Measurements from ENCODE around the gene MMP17.
"Not testable (repeated sequence)": the region's sequence is repeated elsewhere in the genome, so short reads cannot be mapped to it uniquely, and the experiment has no call there.

- not testable (repeated sequence) for TF ChIP-seq CTCF (IDR thresholded peaks at IDR 0.05; ENCODE audit: poor library complexity, severe bottlenecking); REST (IDR thresholded peaks at IDR 0.05; ENCODE audit: borderline replicate concordance); EZH2 (IDR thresholded peaks at IDR 0.05; ENCODE audit: borderline replicate concordance, insufficient read depth, low read length, poor library complexity, severe bottlenecking); TAF1 (IDR thresholded peaks at IDR 0.05; ENCODE audit: low read depth); POLR2AphosphoS5 (IDR thresholded peaks at IDR 0.05)
These were observed 49.0 kb downstream of the MMP17 start for GRCh38 chr12:131877216-131877615.

Measured in neural cell (in vitro differentiated cells).